Small intestine (tissue), 7 donors: ENCODE data around the gene ERFE. TPM values are rescaled to one million over a fixed set of nuclear protein-coding genes. Genes with fewer than 3 reads are reported as not detected.

Experiments used
- DNase-seq, 2 donors: peaks; one replicate each; pipeline versions ENCODE4 v3.0.0 to v3.0.0-alpha.2; 2013
- FAIRE-seq: peaks from 2 replicates; lab custom pipeline; 2012; peaks lifted over from hg19 to GRCh38; lab: Jason Lieb, UNC
- H3K27ac ChIP-seq, 3 donors: one replicate each; pipeline ENCODE4 v1.5.1; 2013; ENCODE audit warnings: low read length in 2 of 3, mild to moderate bottlenecking in 2 of 3, control low read depth in 1 of 3, inconsistent platforms in 1 of 3, low read depth in 1 of 3, moderate library complexity in 1 of 3
- H3K27me3 ChIP-seq, 3 donors: one replicate each; pipeline ENCODE4 v1.6.1; 2013; ENCODE audit warnings: low read length in 3 of 3, inconsistent platforms in 1 of 3; ENCODE audit not compliant: control insufficient read depth in 3 of 3, insufficient read depth in 3 of 3
- H3K36me3 ChIP-seq, 3 donors: one replicate each; pipeline ENCODE4 v1.6.1; 2013; ENCODE audit warnings: low read length in 3 of 3, inconsistent platforms in 1 of 3, low read depth in 1 of 3, mild to moderate bottlenecking in 1 of 3, moderate library complexity in 1 of 3; ENCODE audit not compliant: control insufficient read depth in 3 of 3, insufficient read depth in 2 of 3
- H3K4me1 ChIP-seq, 3 donors: one replicate each; pipeline ENCODE4 v1.6.1; 2013; ENCODE audit warnings: low read length in 2 of 3, inconsistent platforms in 1 of 3, low read depth in 1 of 3, mild to moderate bottlenecking in 1 of 3, moderate library complexity in 1 of 3; ENCODE audit not compliant: control insufficient read depth in 3 of 3, insufficient read depth in 2 of 3
- H3K4me3 ChIP-seq, 3 donors: one replicate each; pipeline ENCODE4 v1.5.1; 2013; ENCODE audit warnings: low read length in 3 of 3, control low read depth in 1 of 3, inconsistent platforms in 1 of 3, low read depth in 1 of 3, mild to moderate bottlenecking in 1 of 3, moderate library complexity in 1 of 3
- H3K9me3 ChIP-seq, 2 donors: one replicate each; pipeline ENCODE4 v1.6.1; 2013; ENCODE audit warnings: low read depth in 1 of 2, low read length in 1 of 2; ENCODE audit not compliant: control insufficient read depth in 2 of 2, insufficient read depth in 1 of 2
- WGBS, 3 donors: extraction: QIAGEN DNeasy Blood & Tissue Kit; methylation state at CpG; one replicate each; pipeline ENCODE4 v1.1.7; 2013; 5-methylcytosine and 5-hydroxymethylcytosine counted together
- polyA plus RNA-seq, 4 donors: library from polyadenylated mRNA; stranded (reverse) in 3 of 4; unstranded in 1 of 4; fragments of 200-250 nt in 3 of 4; fragments of 120-200 nt in 1 of 4; gene quantifications; one replicate each; pipeline versions ENCODE4 v1.2.1 to v1.2.3, GENCODE V29; 2013
- donor health status: healthy with polysubstance abuse.
- donor health status: control.
- donor health status: control.
- donor health status: Bipolar disorder and iron deficiency.
- donor health status: healthy.

Gene ERFE
- polyA plus RNA-seq, 4 donors: 0.92 to 1.8 TPM; not detected in 2

DNA sequence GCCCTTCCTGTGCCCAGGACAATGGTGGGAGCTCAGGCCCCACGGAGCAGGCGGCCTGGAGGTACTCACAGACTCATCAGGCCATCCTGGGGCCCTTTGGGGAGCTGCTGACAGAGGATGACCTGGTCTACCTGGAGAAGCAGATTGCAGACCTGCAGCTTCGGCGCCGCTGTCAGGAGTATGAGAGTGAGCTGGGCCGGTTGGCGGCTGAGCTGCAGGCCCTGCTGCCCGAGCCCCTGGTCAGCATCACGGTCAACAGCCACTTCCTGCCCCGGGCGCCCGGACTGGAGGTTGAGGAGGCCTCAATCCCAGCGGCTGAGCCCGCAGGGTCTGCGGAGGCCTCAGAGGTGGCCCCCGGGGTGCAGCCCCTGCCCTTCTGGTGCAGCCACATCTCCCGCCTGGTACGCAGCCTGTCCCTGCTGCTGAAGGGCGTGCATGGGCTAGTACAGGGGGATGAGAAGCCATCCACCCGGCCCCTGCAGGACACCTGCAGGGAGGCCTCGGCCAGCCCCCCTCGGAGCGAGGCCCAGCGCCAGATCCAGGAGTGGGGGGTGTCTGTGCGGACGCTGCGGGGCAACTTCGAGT lies 28.6 kb upstream of the ERFE start:
- Histone ChIP-seq H3K4me1 (peaks cover 0 to 4% (median 0%) of the 10 kb centered on the region in 3 donors), H3K9me3 (no peaks in the 10 kb centered on the region), H3K36me3 (peaks cover 0 to 2% (median 0%) of the 10 kb centered on the region in 3 donors), H3K27me3 (no peaks in the 10 kb centered on the region), H3K27ac (no peak overlapping the region), H3K4me3 (no peak overlapping the region)
- no peak for DNase-seq
- WGBS, 3 donors: 92 to 95% (median 93%) methylated on average over 24 to 28 of the region's 28 CpGs
- FAIRE-seq: no peak

DNA sequence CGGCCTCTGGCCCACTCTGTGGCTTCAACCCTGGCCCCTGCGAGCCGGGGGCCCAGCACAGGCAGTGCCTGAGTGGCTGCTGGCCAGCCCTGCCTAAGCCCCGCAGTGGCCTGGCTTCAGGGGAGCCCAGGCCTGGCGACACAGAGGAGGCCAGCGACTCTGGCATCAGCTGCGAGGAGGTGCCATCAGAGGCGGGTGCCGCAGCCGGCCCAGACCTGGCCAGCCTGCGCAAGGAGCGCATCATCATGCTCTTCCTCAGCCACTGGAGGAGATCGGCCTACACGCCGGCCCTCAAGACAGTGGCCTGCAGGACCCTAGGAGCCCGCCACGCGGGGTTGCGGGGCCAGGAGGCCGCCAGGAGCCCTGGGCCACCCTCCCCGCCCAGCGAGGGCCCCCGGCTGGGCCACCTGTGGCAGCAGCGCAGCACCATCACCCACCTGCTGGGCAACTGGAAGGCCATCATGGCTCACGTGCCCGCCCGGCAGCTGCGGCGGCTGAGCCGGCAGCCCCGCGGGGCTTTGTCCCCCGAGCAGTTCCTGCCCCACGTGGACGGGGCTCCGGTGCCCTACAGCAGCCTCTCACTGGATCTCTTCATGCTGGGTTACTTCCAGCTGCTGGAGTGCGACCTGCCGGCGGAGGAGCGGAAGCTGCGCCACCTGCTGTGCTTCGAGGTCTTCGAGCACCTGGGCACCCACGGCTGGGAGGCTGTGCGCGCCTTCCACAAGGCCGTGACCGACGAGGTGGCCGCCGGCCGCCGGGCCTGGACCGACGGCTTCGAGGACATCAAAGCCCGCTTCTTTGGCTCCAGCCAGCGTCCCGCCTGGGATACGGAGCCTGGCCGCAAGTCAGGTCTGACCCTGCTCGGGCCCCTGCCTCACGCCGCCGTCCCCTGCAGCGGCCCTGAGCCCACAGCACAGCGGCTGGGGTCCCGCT lies 27.8 kb upstream of the ERFE start:
- WGBS, 3 donors: 89 to 93% (median 90%) methylated on average over 55 to 68 of the region's 68 CpGs
- DNase-seq (no peak), FAIRE-seq (no peak)
- Histone ChIP-seq H3K4me3 (no peak overlapping the region), H3K27me3 (no peaks in the 10 kb centered on the region), H3K9me3 (no peaks in the 10 kb centered on the region), H3K4me1 (peaks cover 0 to 4% (median 0%) of the 10 kb centered on the region in 3 donors), H3K27ac (no peak overlapping the region), H3K36me3 (peaks cover 0 to 2% (median 0%) of the 10 kb centered on the region in 3 donors)

DNA sequence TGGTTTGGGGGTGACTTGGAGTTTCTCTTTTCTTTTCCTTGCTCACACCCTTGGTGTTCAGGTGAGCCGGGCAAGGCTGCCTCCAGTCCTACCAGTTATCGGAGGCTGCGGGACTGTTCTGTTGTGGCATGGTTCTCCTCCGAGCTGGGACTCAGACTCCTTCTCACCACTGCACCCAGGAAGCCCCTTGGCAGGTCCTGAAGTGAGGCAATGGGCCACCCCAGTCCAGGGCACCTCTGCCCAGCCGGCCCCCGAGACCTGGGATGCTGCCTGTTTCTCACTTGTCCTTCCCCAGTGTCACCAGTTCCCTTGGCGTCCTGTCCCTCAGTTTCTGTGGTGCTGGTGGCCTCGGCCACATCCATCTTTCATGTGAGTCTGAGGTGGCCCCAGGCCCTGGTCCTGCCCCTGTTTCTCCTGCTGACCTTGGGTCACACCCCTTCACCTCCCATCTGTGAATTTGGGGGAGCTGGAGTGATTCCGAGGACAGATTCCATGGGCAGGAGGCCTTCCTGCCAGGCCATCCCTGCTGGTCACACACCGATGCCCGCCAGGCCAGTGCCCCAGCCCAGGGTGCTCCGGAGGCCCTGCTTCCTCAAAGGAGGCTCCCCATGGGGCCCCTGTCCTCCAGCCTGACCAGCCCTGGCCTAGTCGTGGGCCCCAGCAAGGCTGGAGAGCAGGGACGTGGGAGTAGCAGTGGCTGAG lies 26.9 kb upstream of the ERFE start:
- H3K27ac ChIP-seq: no peak overlapping the region
- no peak overlapping the region for H3K4me3 ChIP-seq
- DNase-seq: no peak
- H3K9me3 ChIP-seq: no peaks in the 10 kb centered on the region
- FAIRE-seq: no peak
- peaks cover 0 to 2% (median 0%) of the 10 kb centered on the region in 3 donors for H3K36me3 ChIP-seq
- 85 to 88% (median 88%) methylated on average over 13 to 14 of the region's 14 CpGs for WGBS, 3 donors
- peaks cover 0 to 4% (median 0%) of the 10 kb centered on the region in 3 donors for H3K4me1 ChIP-seq
- no peaks in the 10 kb centered on the region for H3K27me3 ChIP-seq

DNA sequence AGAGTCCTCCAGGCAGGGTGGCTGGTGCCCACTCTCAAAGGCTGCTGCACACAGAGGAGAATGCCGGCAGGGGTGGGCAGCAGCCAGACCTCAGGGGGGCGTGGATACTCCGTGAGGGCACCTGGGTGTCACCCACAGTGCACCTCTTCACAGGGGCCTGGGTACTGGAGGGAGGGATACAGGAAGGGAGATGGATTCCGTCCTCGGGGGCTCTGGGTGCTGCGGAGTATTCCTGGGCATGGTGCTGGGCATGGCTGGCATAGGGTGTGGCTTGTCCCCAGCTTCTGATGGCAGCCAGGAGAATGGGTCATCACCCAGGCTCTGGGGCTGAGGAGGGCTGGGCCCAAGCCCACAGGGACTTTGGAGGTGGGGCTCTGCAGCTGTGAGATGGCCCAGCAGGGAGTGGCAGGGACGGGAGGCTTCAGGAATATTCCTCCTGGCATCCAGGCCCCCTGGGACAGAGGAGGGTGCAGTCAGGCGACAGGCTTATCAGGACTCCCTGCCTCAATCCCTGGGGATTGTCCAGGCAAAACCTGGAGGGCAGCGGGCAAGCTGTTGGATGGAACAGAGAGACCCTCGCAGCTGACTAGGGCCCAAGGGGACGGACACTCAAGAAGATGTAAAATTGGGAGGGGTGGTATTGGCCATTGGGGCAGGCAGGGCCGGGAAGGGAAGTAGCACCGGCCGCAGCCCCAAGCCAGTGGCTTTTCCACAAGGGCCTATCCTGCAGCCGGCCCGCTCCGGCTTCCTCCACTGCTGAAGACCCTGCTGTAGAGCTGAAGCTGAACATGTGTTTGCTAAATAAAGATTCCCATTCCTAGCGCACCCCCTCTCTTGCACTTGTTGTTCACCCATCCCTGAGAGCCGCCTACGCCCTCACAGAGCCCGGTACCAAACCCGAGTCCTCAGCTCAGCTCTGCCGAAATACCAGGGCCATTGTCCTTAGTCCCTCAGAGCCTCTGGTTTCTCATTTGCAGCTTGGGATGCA lies 26.0 kb upstream of the ERFE start:
- 88 to 91% (median 90%) methylated on average over 19 to 23 of the region's 23 CpGs for WGBS, 3 donors
- DNase-seq: no peak
- Histone ChIP-seq H3K4me1 (peaks cover 0 to under 1% (median 0%) of the 10 kb centered on the region in 3 donors), H3K9me3 (no peaks in the 10 kb centered on the region), H3K4me3 (no peak overlapping the region), H3K36me3 (peaks cover 0 to 2% (median 0%) of the 10 kb centered on the region in 3 donors), H3K27ac (no peak overlapping the region), H3K27me3 (no peaks in the 10 kb centered on the region)
- no peak for FAIRE-seq

DNA sequence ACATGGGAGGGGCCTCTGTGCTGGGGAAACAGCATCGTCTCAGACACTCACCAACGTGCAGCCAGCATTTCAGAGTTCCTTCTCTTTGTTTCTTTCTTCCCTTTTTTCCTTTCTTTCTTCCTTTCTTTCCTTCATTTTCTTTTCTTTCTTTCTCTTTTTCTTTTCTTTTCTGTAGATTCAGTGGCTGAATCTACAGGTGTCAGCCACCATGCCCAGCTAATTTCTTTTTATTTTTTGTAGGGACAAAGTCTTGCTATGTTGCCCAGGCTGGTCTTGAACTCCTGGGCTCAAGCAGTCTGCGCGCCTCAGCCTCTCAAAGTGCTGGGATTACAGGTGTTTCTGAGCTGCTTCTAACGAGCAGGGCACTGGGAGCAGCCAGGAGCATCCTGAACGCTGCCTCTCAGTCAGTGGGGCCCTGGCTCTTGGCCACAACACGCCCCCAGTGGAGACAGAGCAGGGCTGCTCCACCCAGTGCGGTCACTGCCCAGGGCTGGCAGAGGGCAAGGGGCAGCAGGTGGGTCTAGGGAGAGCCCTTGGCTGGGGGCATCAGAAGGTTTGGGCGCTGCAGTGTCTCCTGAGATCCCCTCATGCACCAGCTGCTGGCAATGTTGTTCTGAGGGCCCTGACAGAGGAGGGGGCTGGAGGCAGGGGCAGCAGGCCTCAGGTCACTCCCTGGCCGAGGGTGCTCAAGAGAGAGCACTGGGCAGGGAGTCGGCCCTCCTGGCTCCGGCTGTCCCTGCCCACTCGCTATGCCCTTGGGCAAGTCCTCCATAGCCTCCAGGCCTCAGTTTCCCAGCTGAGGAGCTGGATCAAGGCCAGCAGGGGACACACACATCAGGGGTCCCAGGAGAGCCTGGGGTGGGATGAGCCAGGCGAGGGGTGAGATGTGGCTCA lies 25.0 kb upstream of the ERFE start:
- Histone ChIP-seq H3K27me3 (no peaks in the 10 kb centered on the region), H3K36me3 (peaks cover 0 to 2% (median 0%) of the 10 kb centered on the region in 3 donors), H3K9me3 (no peaks in the 10 kb centered on the region), H3K4me3 (no peak overlapping the region), H3K27ac (no peak overlapping the region), H3K4me1 (peaks cover 0 to 5% (median 0%) of the 10 kb centered on the region in 3 donors)
- FAIRE-seq (no peak), DNase-seq (no peak)
- WGBS, 3 donors: 68 to 76% (median 72%) methylated on average over 14 of the region's 14 CpGs

DNA sequence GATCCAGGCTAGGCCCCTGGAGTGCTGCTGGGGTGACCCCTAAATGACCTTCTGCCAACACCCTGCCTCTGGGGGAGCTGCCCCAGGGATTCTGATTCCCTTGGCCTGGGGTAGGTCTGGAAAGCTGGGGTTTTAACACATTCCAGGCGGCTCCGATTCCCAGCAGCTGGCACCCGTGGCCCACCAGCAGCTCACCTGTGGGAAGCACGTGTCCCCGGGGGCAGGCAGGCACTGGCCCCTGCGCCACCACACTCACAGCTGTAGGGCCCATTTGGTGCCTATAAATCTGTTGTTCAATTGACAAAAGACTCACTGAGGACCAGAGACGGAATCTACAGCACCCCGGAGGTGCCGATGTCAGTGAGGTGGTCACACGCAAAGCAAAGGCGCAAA lies 24.4 kb upstream of the ERFE start:
- 89 to 96% (median 93%) methylated on average over 11 of the region's 11 CpGs for WGBS, 3 donors
- no peak overlapping the region for H3K4me3 ChIP-seq
- no peak overlapping the region for H3K27ac ChIP-seq
- no peak for FAIRE-seq
- DNase-seq: no peak
- no peaks in the 10 kb centered on the region for H3K27me3 ChIP-seq
- peaks cover 0 to 2% (median 0%) of the 10 kb centered on the region in 3 donors for H3K36me3 ChIP-seq
- peaks cover 0 to 5% (median 0%) of the 10 kb centered on the region in 3 donors for H3K4me1 ChIP-seq
- H3K9me3 ChIP-seq: no peaks in the 10 kb centered on the region

DNA sequence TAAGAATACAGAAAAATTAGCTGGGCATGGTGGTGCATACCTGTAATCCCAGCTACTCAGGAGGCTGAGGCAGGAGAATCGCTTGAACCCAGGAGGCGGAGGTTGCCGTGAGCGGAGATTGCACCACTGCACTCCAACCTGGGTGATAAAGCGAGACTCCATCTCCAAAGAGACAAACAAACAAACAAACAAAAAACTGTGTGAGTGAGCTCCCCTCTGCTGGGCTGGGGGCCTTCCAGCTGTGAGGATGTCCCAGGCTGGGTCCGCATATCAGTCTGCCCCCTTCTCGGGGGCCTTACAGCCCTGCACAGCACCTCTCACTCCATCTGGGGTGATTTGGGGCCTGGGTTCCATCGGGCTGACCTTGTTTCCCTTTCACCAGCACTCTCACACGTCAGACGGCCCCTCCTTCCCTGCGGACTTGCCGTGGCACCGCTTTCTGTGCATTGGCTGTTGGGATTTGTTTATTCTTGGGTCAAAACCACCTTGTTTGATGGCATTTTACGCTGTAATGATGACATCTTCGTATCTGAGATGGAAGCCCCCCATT lies 23.1 kb upstream of the ERFE start:
- FAIRE-seq (no peak), DNase-seq (no peak)
- Histone ChIP-seq H3K36me3 (peaks cover 0 to 2% (median 0%) of the 10 kb centered on the region in 3 donors), H3K9me3 (no peaks in the 10 kb centered on the region), H3K27me3 (no peaks in the 10 kb centered on the region), H3K4me3 (no peak overlapping the region), H3K27ac (no peak overlapping the region), H3K4me1 (peaks cover 0 to 5% (median 0%) of the 10 kb centered on the region in 3 donors)
- WGBS, 3 donors: 81 to 88% (median 84%) methylated on average over 15 of the region's 15 CpGs
